ENCODE data around the gene ZRANB2.

Gene ZRANB2

DNA sequence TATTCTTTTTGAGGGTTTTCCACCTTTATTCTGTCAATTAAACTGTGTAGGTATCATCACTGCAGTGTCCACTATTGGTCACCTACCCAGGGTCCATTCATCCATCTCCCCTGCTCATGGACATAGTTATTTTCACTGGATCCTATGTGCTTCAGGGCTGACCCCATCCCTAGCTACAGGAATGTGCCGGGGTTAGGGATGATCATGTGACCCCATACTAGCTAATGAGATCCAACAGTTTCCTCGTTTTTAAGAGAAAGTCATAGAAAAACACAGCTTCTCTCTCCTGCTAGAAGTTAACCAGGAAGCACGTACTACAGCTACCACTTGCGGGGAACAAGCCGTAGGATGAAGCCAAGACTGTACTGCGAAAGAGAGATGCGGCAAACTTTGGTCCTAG lies 52.8 kb downstream of the ZRANB2 start:
- no peak for DNase-seq (ENCODE audit: low spot score)

- DNase-seq (ENCODE audit: low spot score): no peak
These were observed 54.7 kb downstream of the ZRANB2 start for GRCh38 chr1:71026093-71026492.

GRCh38 chr1:71023515-71023914 lies 57.3 kb downstream of the ZRANB2 start:
- no peak for DNase-seq (ENCODE audit: low spot score)

- no peak for DNase-seq (ENCODE audit: low spot score)
These were observed 61.4 kb downstream of the ZRANB2 start for GRCh38 chr1:71019233-71019969.

- no peak for DNase-seq (ENCODE audit: low spot score)
These were observed 62.0 kb downstream of the ZRANB2 start for GRCh38 chr1:71018791-71019190.

- DNase-seq (ENCODE audit: low spot score): no peak
These were observed 65.1 kb downstream of the ZRANB2 start for GRCh38 chr1:71015745-71016144.

GRCh38 chr1:71014178-71014579 lies 66.7 kb downstream of the ZRANB2 start:
- no peak for DNase-seq (ENCODE audit: low spot score)
